Kidney capillary endothelial cell (primary cell): Measurements from ENCODE around the gene WLS.

ENCODE experiments used
- DNase-seq: peaks from one replicate; pipeline ENCODE4 v3.0.0-alpha.2; 2018; ENCODE audit warnings: low spot score

The WLS gene

GRCh38 chr1:68227598-68227997 is 4.7 kb downstream of the WLS start:
- no peak for DNase-seq

DNA sequence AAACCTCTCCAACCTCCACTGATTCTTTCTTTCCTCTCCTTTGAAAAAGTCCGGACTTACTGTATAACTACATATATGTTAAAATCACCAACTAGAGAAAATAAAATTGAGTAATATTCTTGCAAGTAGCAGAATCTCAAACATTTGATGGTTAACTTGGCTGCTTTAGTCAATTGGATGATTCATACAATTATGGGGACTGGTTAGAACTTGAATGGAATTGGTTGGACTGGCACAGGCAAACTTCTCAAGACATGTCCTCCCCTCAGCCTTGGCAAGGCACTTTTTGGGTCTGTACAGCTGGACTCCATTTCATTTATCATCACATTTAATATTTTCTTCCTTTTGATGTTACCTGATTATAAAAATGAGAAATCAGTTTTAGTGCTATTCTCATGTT is 6.5 kb downstream of the WLS start:
- DNase-seq: no peak

GRCh38 chr1:68223687-68224086 is 8.6 kb downstream of the WLS start:
- no peak for DNase-seq

DNA sequence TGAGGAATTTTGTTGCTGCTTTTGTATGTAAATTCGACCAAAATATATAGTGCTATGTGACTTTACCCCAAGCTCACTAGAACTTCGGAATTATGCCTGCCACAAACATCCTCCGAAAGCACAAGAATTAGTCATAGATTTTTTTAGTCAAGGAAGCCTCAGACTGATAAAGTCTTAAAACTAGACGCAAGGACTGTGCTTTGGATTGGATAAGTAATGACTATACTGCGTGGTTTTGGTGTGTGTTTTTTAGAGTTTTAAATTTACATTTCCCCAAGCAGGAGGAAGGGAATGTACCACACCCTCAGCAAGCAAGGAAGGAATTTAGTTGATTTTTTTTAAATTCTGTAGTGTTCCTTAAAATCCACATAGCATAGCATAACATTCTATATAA is 10.3 kb downstream of the WLS start:
- no peak for DNase-seq

DNA sequence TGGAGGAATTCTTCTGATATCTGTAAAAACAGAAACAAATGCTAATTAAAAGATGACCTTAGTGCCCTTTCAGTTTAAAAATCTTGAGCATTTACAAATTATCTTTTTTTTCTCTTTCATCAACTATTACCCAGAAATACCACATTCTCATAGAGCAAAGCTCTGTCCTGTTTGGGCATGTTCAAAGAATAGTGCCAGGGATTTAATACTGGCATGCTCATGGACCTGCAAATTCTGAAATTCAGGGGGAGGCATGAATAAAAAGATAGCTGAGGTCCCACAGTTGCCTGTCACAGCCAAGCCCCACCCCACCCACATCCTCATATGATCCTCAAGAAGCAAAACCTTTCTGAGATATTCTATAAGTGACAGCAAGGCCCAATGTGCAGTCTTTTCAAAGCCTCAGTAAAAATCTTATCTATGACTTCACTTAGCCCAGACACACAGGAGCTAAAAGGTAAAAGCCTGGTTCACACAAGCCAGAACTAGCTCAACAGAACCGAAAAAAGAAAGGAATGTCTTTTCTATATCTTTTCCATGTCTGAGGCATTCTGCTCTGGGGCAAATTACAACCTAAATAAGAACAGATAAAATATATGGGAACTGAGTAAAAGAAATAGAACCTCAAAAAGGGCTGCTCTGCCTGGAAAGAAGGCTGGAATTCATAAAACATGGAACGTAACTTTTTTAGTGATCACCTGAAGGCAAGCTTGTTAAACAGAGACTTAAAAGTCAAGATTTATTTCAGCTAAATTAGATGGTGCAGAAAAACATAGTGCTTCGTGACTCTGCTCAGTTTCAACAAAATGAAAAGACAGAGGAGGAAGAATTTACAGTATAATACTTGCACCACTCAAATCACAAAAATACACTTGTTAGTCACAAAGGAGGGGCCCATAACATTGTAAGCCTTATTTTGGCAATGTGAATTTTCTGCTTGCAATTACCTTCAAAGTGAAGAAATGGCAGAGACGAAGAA is 11.0 kb downstream of the WLS start:
- DNase-seq: no peak

GRCh38 chr1:68220420-68220819 is 11.9 kb downstream of the WLS start:
- no peak for DNase-seq

GRCh38 chr1:68218490-68218889 is 13.8 kb downstream of the WLS start:
- no peak for DNase-seq

DNA sequence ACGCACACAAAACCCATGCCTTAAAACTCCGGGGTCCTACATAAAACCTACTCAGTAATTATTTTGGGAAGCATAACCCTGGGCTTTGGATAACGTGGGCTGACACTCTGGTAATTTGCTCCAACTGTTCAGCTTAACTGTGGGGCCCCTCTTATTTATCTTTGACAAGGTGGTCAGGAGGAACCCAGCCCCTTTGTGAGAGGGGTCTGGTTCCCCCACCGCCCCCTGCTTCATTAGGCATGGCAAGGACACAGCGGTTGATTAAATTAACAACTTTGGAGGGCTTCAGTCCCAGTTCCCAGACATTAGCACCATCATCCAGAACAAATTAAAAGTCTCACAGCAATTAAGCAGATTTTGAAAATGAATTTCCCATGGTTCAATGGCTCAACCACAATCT is 14.7 kb downstream of the WLS start:
- no peak for DNase-seq

DNA sequence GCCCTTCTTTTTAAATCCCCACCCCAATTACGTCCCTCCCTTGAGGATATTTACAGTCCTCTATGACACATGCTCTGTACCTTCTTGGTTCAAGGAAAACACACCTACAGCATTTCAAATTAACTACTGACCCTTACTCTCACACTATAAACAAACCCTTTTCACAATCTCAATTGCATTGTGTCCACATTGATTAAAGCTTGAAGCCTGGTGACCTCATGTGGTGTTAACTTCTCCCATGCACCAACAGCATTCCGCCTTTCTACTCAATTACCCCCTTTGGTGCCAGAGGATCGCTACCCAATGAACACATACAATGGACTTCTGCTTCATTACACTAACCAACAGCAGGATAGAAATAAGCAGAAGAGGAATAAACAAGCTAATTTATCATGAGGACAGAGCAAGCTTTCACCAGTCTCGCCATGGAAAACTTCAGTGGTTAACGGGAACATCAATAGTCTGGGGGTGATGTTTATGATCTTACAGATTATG is 15.2 kb downstream of the WLS start:
- no peak for DNase-seq

DNA sequence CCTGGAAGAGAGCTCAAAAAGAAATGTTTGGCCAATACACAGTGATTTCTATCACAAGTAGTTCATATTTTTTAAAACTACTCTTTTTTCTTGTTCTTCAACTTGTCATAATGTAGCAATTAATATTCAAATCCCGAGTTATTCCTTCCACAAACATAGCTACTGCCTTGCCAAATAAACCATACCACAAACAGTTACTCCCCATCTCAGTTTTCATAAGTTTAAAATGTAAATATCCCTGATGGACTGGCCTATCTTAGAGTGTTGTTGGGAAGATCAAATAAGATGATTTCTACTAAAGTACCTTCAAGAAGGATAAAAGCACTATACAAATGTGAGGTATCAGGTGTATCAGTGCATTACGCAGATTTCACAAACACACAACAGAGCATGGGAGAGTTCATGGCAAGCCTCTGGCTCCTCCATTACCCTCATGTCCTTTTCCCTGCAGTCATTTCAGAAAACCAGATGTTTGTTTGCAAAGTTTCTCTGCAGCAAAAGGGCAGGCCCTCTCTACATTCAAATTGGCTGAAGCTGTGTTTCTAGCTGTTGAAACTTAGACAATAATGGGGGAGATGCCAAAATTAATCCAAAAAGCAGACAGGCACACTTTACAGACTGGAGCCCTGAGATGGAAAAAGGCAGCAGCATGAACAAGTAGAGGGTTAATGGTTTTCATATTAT is 16.1 kb downstream of the WLS start:
- no peak for DNase-seq

GRCh38 chr1:68213843-68214242 is 18.5 kb downstream of the WLS start:
- no peak for DNase-seq

DNA sequence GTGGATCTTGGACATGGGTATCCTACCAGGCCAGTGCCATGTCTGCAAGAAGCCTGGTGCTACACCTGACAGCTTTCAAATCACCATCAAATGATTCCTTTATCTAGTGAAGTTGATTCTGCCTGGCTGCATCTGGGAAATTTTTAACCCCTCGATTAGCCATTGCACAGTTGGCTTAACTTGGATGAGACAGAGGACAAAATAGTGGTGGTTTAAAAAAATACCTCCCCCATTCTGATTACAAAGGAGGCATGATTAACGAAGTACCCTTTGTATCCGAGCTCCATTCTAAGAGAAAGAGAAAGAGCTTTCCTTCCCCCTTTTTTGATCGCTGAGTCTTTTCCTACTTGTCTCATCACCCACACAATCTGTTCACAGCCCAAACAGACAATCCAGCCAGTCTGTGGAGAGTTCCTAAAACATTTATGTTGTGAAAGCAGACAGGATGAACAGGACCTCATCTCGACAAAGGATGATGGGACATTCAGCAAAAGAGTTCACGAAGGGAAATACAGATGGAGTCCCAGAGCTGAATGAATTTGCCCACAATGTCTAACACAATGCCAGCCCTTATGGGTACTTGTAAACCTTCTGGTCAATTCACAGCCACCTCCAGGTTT is 20.5 kb downstream of the WLS start:
- no peak for DNase-seq

GRCh38 chr1:68210829-68211228 is 21.5 kb downstream of the WLS start:
- DNase-seq: no peak

DNA sequence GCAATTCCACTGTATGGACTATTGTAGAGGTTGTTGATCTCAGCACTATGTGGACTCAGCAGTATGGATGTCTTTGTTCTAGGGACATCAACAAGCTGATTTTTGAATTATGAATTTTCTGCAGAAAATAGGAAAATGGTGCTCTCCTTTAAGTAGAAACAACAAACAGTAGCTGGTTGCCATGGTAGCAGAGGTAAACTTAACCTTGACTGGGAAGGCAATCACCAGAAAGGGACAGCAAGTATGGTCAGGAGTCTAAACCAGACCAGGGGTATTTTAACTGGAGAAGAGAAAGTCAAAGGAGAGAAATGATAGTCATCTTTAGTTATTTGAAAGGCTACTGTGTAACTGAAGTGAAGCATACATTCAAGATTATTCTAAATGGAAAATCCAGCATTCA is 22.3 kb downstream of the WLS start:
- no peak for DNase-seq

DNA sequence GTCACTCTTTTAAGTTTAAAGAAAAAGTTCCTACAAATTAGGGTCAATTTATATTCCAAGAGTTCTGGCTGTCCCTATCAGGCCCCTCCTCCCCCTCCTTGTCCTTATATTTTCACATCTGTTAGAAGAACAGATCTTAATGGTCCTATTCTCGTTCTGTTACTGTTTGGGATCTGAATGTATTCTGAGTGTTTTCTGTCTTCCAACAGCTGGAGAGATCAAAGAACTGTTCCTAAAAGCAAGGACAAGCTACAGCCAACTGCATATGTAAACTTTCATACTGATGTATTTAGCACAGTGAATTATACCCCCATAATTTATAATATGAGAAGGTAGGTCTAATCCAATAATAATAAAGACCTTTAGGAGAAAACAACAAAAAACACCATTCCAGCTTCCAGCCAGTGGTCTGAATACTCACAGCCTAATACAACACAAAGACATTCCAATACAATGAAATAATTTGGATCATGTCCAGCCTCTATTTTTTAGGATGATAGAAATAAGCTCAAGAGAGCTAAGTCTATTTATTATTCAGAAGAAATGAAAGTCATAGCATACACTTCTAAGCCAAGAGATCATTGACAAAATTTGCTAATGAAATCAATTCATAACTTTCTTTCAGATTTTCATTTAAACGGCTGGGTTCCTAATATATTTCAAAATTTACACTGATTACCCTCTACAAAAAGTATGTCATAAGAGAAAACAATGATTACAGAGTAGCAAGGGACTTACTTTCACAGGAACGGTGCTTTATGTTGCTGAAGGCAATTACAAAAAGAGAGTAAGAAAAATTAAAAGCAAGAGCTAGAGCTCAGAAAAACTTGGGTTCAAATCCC is 25.3 kb downstream of the WLS start:
- DNase-seq: peak; percentile 85

GRCh38 chr1:68205794-68206358 is 26.4 kb downstream of the WLS start:
- DNase-seq: no peak

DNA sequence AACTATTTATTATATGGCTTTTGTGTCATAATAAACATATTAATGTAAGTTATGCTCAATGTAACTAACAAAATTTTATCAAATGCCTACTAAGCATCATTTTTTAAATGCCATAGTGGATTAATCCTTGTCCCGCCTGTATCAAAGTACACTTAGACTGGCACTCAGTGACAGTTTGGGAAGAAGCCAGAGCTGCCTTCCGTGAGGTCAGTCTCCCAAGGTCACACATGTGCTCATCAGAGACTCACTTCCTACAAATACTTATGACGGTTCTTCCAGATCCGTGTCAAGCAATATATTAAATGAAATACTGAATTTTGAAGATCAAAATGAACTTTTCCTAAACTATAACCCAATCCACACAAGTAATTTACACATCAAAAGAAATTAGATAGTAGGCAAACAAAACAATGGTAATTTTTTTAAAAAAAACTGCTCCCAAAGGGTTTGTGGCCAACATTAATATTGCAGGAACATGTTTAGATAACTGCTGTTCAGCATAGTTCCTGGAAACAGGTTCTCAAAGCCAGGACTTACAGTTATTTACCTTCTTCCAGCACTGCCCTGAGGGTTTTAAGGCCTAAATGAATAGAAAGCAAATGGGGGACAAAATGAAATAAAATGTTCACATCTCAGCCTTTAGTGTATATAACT is 27.2 kb downstream of the WLS start:
- DNase-seq: peak; percentile 77

DNA sequence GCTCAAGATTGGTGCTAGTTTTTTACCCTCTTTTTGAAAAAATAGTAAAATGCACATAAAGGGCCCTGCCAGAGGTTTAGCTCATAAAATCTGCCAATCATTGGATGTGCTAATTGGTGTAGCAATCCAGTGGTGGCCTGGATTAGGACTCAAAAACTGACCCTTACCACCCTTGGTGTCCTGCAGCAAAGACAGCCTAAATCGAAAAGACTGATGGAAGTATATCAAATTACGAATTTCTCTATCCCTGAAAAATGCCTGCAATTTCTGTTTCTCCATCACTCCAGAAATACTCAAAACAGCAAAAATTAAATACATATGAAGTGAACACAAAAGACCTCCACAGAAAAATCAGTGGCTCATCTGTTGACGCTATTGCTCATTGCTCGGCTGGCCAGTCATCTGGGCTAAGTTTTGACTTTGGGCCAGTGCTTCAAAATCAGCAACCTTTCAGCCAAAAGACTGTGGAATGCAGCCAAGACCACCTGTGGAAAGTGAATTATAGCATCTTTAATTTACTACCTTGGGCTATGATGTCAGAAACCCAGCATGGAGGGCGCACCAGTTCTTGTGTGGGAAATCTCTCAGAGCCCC is 30.0 kb downstream of the WLS start:
- DNase-seq: no peak

DNA sequence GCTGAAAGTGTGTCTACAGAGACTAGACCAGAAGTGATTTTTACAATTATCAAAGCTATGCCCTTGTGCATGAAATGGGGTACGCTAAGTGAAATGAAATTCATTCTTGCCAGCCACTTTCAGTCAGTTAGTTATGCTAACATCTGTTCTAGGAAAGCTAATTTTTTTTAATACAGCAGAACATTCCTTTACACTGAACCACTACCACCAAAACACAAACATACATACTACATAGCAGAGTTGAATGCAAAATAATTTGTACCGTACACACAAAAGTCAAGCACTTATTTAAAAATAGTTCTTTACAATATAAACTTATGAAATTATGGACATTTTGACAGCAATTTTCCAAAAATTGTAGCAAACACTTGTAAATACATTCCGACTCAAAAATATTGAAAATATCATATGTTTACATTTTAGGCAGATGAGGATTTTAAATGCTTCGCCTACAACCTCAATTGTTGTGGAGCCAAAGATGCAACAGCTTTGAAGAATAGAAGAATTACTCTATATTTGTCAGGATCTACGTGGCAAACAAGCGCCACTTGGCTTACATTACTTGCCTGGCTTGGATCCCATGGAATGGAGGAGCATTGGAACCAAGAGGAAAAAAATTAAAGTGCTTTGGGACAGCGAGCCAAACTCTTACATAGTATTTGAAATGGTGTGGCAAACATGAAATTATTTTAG is 30.6 kb downstream of the WLS start:
- no peak for DNase-seq

DNA sequence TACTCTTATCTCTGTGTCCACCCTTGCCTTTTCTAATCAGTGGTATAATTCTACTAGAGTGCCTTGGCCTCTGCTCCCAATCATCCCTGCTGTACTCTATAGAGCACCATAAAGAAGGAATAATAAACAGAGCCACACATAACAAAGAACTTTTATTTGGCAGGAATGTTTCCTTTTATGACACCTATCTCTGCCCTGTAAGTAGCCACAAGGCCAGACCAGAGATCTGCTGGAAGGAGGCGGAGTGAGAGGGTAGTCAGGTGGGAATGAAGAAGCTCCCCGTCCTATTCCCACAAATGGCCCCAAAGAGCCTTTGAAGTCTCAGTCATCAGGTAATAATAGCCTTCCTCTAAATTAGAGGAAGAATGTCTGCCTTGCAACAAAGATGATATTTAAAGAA is 32.7 kb downstream of the WLS start:
- DNase-seq: no peak
